ENCODE data around the gene AUTS2.

- TF ChIP-seq POLR2AphosphoS5 (IDR thresholded peaks at IDR 0.05; ENCODE audit: low read depth, low read length) (no peak), POLR2A (IDR thresholded peaks at IDR 0.05; ENCODE audit: low read depth, low read length) (no peak), TAF1 (IDR thresholded peaks at IDR 0.05; ENCODE audit: borderline replicate concordance, low read depth, low read length) (no peak)
Measured at GRCh38 chr7:70494225-70495032, 896.2 kb downstream of the AUTS2 start.
